K562 (cell line): Measurements from ENCODE around the gene PRR35. TPM values are rescaled to one million over a fixed set of nuclear protein-coding genes. Genes with fewer than 3 reads are reported as not detected.
A peak's percentile ranks its signal among the peaks of the same experiment; 100 is the strongest.

ENCODE experiments used
- CBFB ChIP-seq: sonication (generic); formaldehyde crosslinking; IDR thresholded peaks from 2 replicates; pipeline ENCODE4 v1.4.0; 2020; ENCODE audit warnings: mild to moderate bottlenecking, missing genetic modification reagents
- CBX8 ChIP-seq: fragments of 200-600 bp; sonication (generic); IDR thresholded peaks from 2 replicates; pipeline ENCODE4 v1.6.1; 2012; ENCODE audit warnings: borderline replicate concordance, mixed run types, low read depth, mild to moderate bottlenecking, moderate library complexity, mixed read lengths, low read length, control low read depth, inconsistent platforms; ENCODE audit not compliant: poor library complexity, severe bottlenecking; ENCODE audit errors: extremely low read depth
- DEAF1 ChIP-seq: fragments of 450-650 bp; formaldehyde crosslinking; IDR thresholded peaks from 2 replicates; pipeline ENCODE4 v1.4.0; 2020; ENCODE audit warnings: mild to moderate bottlenecking, moderate library complexity
- GTF2A2 ChIP-seq: IDR thresholded peaks from 2 replicates; pipeline ENCODE4 v1.6.1; 2016; ENCODE audit warnings: mild to moderate bottlenecking, missing genetic modification characterization, missing compliant biosample characterization
- HDAC2 ChIP-seq: fragments of 450-650 bp; IDR thresholded peaks from 2 replicates; pipeline ENCODE4 v1.6.1; 2016; ENCODE audit warnings: mild to moderate bottlenecking
- MTF1 ChIP-seq: fragments of 250-450 bp; sonication (Bioruptor Pico); IDR thresholded peaks from 2 replicates; pipeline ENCODE4 v1.9.0; 2021; ENCODE audit warnings: moderate library complexity, mild to moderate bottlenecking, inconsistent platforms, borderline replicate concordance
- NFE2 ChIP-seq: IDR thresholded peaks from 2 replicates; pipeline ENCODE4 v1.6.1; 2014; ENCODE audit warnings: antibody characterized with exemption, low read depth
- PATZ1 ChIP-seq: fragments of 250-450 bp; sonication (Bioruptor Pico); IDR thresholded peaks from 2 replicates; pipeline ENCODE4 v1.5.0; 2020; ENCODE audit warnings: mild to moderate bottlenecking, borderline replicate concordance
- SAFB ChIP-seq: fragments of 200-400 bp; formaldehyde crosslinking; IDR thresholded peaks from 2 replicates; pipeline ENCODE4 v1.6.1; 2017; ENCODE audit warnings: low read depth, low read length, borderline replicate concordance
- SETDB1 ChIP-seq: IDR thresholded peaks from one replicate; pipeline ENCODE4 v1.6.1; 2012; ENCODE audit warnings: low read length, control low read depth, inconsistent platforms
- SNIP1 ChIP-seq: fragments of 450-650 bp; IDR thresholded peaks from 2 replicates; pipeline ENCODE4 v1.7.1; 2017; ENCODE audit warnings: low read depth, mild to moderate bottlenecking
- SUPT5H ChIP-seq: fragments of 450-650 bp; IDR thresholded peaks from 2 replicates; pipeline ENCODE4 v1.6.1; 2016
- YY1 ChIP-seq, 3 experiments: IDR thresholded peaks; 2 replicates each; pipeline ENCODE4 v1.6.1; 2011; ENCODE audit warnings: low read length in 2 of 3, mild to moderate bottlenecking in 2 of 3, moderate library complexity in 2 of 3, borderline replicate concordance in 1 of 3, control low read depth in 1 of 3, low read depth in 1 of 3; ENCODE audit not compliant: insufficient read depth in 3 of 3, insufficient replicate concordance in 2 of 3, control insufficient read depth in 1 of 3, insufficient read length in 1 of 3; ENCODE audit errors: extremely low read depth in 1 of 3
- ZFP91 ChIP-seq: sonication (generic); formaldehyde crosslinking; IDR thresholded peaks from 2 replicates; pipeline ENCODE4 v1.8.0; 2022; ENCODE audit warnings: mild to moderate bottlenecking, missing genetic modification reagents
- ZFX ChIP-seq: sonication (generic); formaldehyde crosslinking; IDR thresholded peaks from 2 replicates; pipeline ENCODE4 v1.8.0; 2022; ENCODE audit warnings: mild to moderate bottlenecking, missing genetic modification reagents, moderate library complexity
- ZNF212 ChIP-seq: fragments of 450-650 bp; formaldehyde crosslinking; IDR thresholded peaks from 2 replicates; pipeline ENCODE4 v1.4.0; 2020; ENCODE audit warnings: mild to moderate bottlenecking
- ZNF217 ChIP-seq: sonication (generic); formaldehyde crosslinking; IDR thresholded peaks from 2 replicates; pipeline ENCODE4 v1.8.0; 2022; ENCODE audit warnings: mild to moderate bottlenecking, missing genetic modification reagents
- ZNF398 ChIP-seq: fragments of 250-450 bp; sonication (Bioruptor Pico); IDR thresholded peaks from 2 replicates; pipeline ENCODE4 v1.8.0; 2021; ENCODE audit warnings: moderate library complexity, mild to moderate bottlenecking, inconsistent platforms
- ZNF717 ChIP-seq: fragments of 250-450 bp; sonication (Bioruptor Pico); IDR thresholded peaks from 2 replicates; pipeline ENCODE4 v1.5.0; 2021
- polyA plus RNA-seq, 8 experiments: library from polyadenylated mRNA; depleted of rRNA in 4 of 8; stranded (reverse) in 5 of 8; unstranded in 3 of 8; fragments of >200 nt; fragmentation: Nextera tagmentation in 2 of 8; fragmentation: Illumina TruSeq in 1 of 8; extraction: Ambion mirVana in 2 of 8; extraction: Trizol in 1 of 8; gene quantifications; 2 replicates each; pipeline versions ENCODE4 v1.2.1 to v1.2.3, GENCODE V29; 2011 to 2014; ENCODE audit warnings: inconsistent platforms in 1 of 8, missing spikeins in 1 of 8
- total RNA-seq, 7 experiments: library from RNA; depleted of rRNA in 6 of 7; stranded (reverse); fragments of >200 nt in 6 of 7; fragmentation: Illumina TruSeq in 2 of 7; extraction: Trizol in 2 of 7; gene quantifications; 2 replicates each; pipeline versions ENCODE4 v1.2.1 to v1.2.3, GENCODE V29; 2011 to 2021; ENCODE audit warnings: low replicate concordance in 1 of 7

PRR35 gene
- total and polyA plus RNA-seq, 9 of the 15 experiments (the other 6 are each of a cell fraction or from before 2014, with no cell fraction given), result 0.17 to 0.45 (median 0.21) TPM; not detected in 5

GRCh38 chr16:578870-579405 is 18.7 kb downstream of the PRR35 start (continued):
- no peak for TF ChIP-seq PATZ1 (CRISPR knock-in tag)
- TF ChIP-seq SETDB1, result no peak
- peak; percentile 99 for TF ChIP-seq CBFB (CRISPR knock-in tag)
- TF ChIP-seq SUPT5H, result no peak
- no peak for TF ChIP-seq ZNF398 (CRISPR knock-in tag)
- TF ChIP-seq GTF2A2 (tag), result no peak
- TF ChIP-seq SNIP1, result no peak
- TF ChIP-seq HDAC2, result 0 out of 2 replicates have a peak, but pooled peaks have one; percentile 37
- no peak for TF ChIP-seq CBX8
- TF ChIP-seq SAFB, result 0 out of 2 replicates have a peak, but pooled peaks have one; percentile 52
- TF ChIP-seq DEAF1, result peak; percentile 63
- 0 out of 2 replicates have a peak, but pooled peaks have one; percentile 43 for TF ChIP-seq ZFP91 (CRISPR knock-in tag)
- TF ChIP-seq ZNF212 (CRISPR knock-in tag), result no peak
- no peak for TF ChIP-seq ZNF717 (CRISPR knock-in tag)
- TF ChIP-seq ZFX, result peak; percentile 89
- TF ChIP-seq ZNF217 (CRISPR knock-in tag), result no peak
- no peak for TF ChIP-seq MTF1
- TF ChIP-seq YY1 (IDR thresholded peaks at IDR 0.05; ENCODE audit: borderline replicate concordance in 1 of 3, control insufficient read depth in 1 of 3, extremely low read depth in 1 of 3, insufficient read depth in 3 of 3, insufficient read length in 1 of 3, insufficient replicate concordance in 2 of 3, low read depth in 1 of 3, low read length in 2 of 3), result peak in 1 of 3 experiments; percentile 65
- no peak for TF ChIP-seq NFE2
